ENCODE data around the gene YIPF6. TPM values are rescaled to one million over a fixed set of nuclear protein-coding genes. Genes with fewer than 3 reads are reported as not detected.
A peak's percentile ranks its signal among the peaks of the same experiment; 100 is the strongest.
"Not testable (repeated sequence)": the region's sequence is repeated elsewhere in the genome, so short reads cannot be mapped to it uniquely, and the experiment has no call there.

YIPF6 gene
- total RNA-seq, 1 experiment from 2014 or later: 16.6 TPM

- no peak for DNase-seq (ENCODE audit: low read depth)
Measured at GRCh38 chrX:68506649-68507048, 7.8 kb downstream of the YIPF6 start.

GRCh38 chrX:68508799-68509198 lies 9.9 kb downstream of the YIPF6 start:
- no peak for DNase-seq (ENCODE audit: low read depth)

GRCh38 chrX:68511255-68511654 lies 12.4 kb downstream of the YIPF6 start:
- DNase-seq (ENCODE audit: low read depth): peak; percentile 23

GRCh38 chrX:68524680-68525079 lies 25.8 kb downstream of the YIPF6 start:
- DNase-seq (ENCODE audit: low read depth): not testable (repeated sequence)

GRCh38 chrX:68532831-68533533 lies 34.1 kb downstream of the YIPF6 start:
- DNase-seq (ENCODE audit: low read depth): no peak

GRCh38 chrX:68533656-68534055 lies 34.8 kb downstream of the YIPF6 start:
- no peak for DNase-seq (ENCODE audit: low read depth)

GRCh38 chrX:68534691-68535090 lies 35.8 kb downstream of the YIPF6 start:
- no peak for DNase-seq (ENCODE audit: low read depth)

- no peak for DNase-seq (ENCODE audit: low read depth)
Measured at GRCh38 chrX:68536429-68536828, 37.6 kb downstream of the YIPF6 start.

- DNase-seq (ENCODE audit: low read depth): no peak
Measured at GRCh38 chrX:68536884-68537283, 38.0 kb downstream of the YIPF6 start.

GRCh38 chrX:68550193-68550592 lies 51.3 kb downstream of the YIPF6 start:
- DNase-seq (ENCODE audit: low read depth): no peak

GRCh38 chrX:68556036-68556435 lies 57.2 kb downstream of the YIPF6 start:
- no peak for DNase-seq (ENCODE audit: low read depth)

GRCh38 chrX:68557126-68557525 lies 58.3 kb downstream of the YIPF6 start:
- not testable (repeated sequence) for DNase-seq (ENCODE audit: low read depth)

GRCh38 chrX:68559905-68560304 lies 61.1 kb downstream of the YIPF6 start:
- not testable (repeated sequence) for DNase-seq (ENCODE audit: low read depth)

GRCh38 chrX:68568136-68568535 lies 69.3 kb downstream of the YIPF6 start:
- no peak for DNase-seq (ENCODE audit: low read depth)

GRCh38 chrX:68570598-68570997 lies 71.7 kb downstream of the YIPF6 start:
- no peak for DNase-seq (ENCODE audit: low read depth)

- DNase-seq (ENCODE audit: low read depth): no peak
Measured at GRCh38 chrX:68571292-68571609, 72.4 kb downstream of the YIPF6 start.

GRCh38 chrX:68571610-68572311 lies 72.9 kb downstream of the YIPF6 start:
- peak; percentile 65 for DNase-seq (ENCODE audit: low read depth)

GRCh38 chrX:68574240-68574639 lies 75.4 kb downstream of the YIPF6 start:
- no peak for DNase-seq (ENCODE audit: low read depth)

- no peak for DNase-seq (ENCODE audit: low read depth)
Measured at GRCh38 chrX:68579810-68580209, 81.0 kb downstream of the YIPF6 start.

- no peak for DNase-seq (ENCODE audit: low read depth)
Measured at GRCh38 chrX:68584221-68584620, 85.4 kb downstream of the YIPF6 start.
